ENCODE measurements around the gene EFNB1. TPM values are rescaled to one million over a fixed set of nuclear protein-coding genes. Genes with fewer than 3 reads are reported as not detected.

The EFNB1 gene
- total and polyA plus RNA-seq, 2 donors (not counting 1 experiment from before 2014, with no cell fraction given), result 1.5 to 3.2 TPM

DNA sequence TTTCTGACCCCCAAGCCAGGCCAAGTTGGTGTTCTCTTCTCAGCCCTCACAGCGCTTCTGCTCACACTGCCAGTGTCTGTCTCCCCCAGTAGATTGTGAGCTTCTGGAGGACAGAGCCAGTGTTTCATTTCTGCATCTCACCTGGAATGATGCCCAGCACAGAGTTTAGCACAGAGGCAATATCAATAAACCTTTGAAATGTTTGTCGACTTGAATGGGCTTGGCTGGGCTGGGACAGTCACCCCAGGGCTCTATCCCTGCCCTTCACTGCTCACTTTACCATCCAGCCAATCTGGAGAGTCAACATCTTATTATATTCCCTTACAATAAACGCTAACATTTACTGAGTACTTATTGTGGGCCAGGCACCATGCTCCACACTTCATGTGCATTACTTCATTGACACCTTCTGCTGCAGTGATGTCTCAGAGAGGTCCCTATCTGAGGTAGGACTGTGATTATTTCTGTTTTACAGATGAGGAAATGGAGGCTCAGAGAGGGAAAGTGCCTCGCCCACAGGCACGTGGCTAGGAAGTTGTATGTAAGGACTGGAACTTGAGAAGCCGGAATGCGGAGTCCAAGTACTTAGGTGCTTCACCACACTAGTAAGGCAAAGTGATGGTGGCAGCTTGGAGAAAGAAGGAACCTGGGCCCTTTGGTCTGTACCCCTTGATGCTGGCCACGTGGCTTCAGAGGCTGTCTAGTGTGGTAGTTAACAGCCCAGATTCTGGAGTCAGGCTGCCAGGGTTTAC is 19.5 kb downstream of the EFNB1 start:
- TF ChIP-seq, protein P1, sequence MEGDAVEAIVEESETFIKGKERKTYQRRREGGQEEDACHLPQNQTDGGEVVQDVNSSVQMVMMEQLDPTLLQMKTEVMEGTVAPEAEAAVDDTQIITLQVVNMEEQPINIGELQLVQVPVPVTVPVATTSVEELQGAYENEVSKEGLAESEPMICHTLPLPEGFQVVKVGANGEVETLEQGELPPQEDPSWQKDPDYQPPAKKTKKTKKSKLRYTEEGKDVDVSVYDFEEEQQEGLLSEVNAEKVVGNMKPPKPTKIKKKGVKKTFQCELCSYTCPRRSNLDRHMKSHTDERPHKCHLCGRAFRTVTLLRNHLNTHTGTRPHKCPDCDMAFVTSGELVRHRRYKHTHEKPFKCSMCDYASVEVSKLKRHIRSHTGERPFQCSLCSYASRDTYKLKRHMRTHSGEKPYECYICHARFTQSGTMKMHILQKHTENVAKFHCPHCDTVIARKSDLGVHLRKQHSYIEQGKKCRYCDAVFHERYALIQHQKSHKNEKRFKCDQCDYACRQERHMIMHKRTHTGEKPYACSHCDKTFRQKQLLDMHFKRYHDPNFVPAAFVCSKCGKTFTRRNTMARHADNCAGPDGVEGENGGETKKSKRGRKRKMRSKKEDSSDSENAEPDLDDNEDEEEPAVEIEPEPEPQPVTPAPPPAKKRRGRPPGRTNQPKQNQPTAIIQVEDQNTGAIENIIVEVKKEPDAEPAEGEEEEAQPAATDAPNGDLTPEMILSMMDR (IDR thresholded peaks at IDR 0.05), result no peak
- no peak for TF ChIP-seq EZH2 (IDR thresholded peaks at IDR 0.05; ENCODE audit: borderline replicate concordance, insufficient read depth, low read depth, low read length, poor library complexity, severe bottlenecking)
- no peaks in the 10 kb centered on the region for H3K9me3 ChIP-seq (ENCODE audit: control extremely low read depth in 1 of 3, control insufficient read depth in 2 of 3, insufficient read depth in 1 of 3, low read length in 2 of 3)
- H3K27ac ChIP-seq (ENCODE audit: low read length in 2 of 2), result no peak overlapping the region
- no peaks in the 10 kb centered on the region for H3K4me1 Mint-ChIP-seq
- H2AFZ ChIP-seq (ENCODE audit: insufficient read depth, low read depth, low read length, poor library complexity, severe bottlenecking), result no peak overlapping the region
- H3K4me3 Mint-ChIP-seq, result no peak overlapping the region
- CTCF ChIA-PET, result no interaction called here
- no peak for ATAC-seq (ENCODE audit: low read depth)
- no peak overlapping the region for H3K4me2 ChIP-seq (replicated peaks; ENCODE audit: low read depth, low read length, poor library complexity, severe bottlenecking)
- H3K79me2 ChIP-seq (ENCODE audit: control insufficient read depth, insufficient read depth, low read length), result no peaks in the 10 kb centered on the region
- H3K4me3 ChIP-seq (ENCODE audit: control extremely low read depth in 1 of 5, extremely low read depth in 1 of 5, insufficient read depth in 1 of 5, low read depth in 2 of 5, low read length in 4 of 5), result no peak overlapping the region
- H3K4me1 ChIP-seq (ENCODE audit: control insufficient read depth in 2 of 2, insufficient read depth in 2 of 2, low read length in 2 of 2), result no peaks in the 10 kb centered on the region
- no peaks in the 10 kb centered on the region for H3K9me3 Mint-ChIP-seq (ENCODE audit: insufficient read depth)
- H3K27ac Mint-ChIP-seq, result no peak overlapping the region
- H3K9ac ChIP-seq (ENCODE audit: low read length), result no peak overlapping the region
- H3K36me3 ChIP-seq (replicated peaks in 1 of 2; ENCODE audit: control extremely low read depth in 1 of 2, control insufficient read depth in 1 of 2, extremely low read depth in 1 of 2, insufficient read depth in 2 of 2, low read length in 1 of 2), result no peaks in the 10 kb centered on the region
- DNase-seq, result no peak
- WGBS (ENCODE audit: insufficient coverage), result 92% methylated on average over 4 of the region's 8 CpGs
- intact Hi-C loops (cut with micrococcal nuclease), result no loop called here
- no peaks in the 10 kb centered on the region for H3K27me3 Mint-ChIP-seq
- no peaks in the 10 kb centered on the region for H3K27me3 ChIP-seq (replicated peaks in 1 of 4; ENCODE audit: control extremely low read depth in 1 of 4, control insufficient read depth in 3 of 4, insufficient read depth in 4 of 4, low read length in 3 of 4)
- POLR2A ChIA-PET, result no interaction called here
- no peaks in the 10 kb centered on the region for H4K20me1 ChIP-seq (ENCODE audit: control insufficient read depth, insufficient read depth, low read length, poor library complexity, severe bottlenecking)

DNA sequence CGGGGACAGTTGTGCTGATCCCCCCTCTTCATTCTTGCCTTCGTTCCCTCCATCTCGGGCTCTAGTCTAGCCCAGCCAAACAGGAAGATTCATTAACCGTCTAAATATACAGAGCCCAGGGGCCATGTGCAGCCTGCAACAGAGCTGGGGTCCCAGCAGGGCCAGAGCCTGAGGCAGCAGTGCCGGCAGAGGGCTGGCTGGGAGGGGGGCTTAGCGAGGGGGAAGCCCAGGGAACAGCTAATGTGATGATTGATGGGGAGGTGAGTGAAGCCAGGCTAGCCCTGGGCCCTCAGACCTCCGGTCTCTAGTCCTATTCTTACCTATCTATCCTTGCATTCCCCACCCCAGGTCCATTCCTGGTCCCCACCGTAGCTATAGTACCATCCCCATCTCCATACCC is 22.3 kb downstream of the EFNB1 start:
- ATAC-seq (ENCODE audit: low read depth) (no peak), DNase-seq (no peak)
- POLR2A ChIA-PET, result no interaction called here
- Histone ChIP-seq H4K20me1 (ENCODE audit: control insufficient read depth, insufficient read depth, low read length, poor library complexity, severe bottlenecking) (no peaks in the 10 kb centered on the region), H3K4me3 (ENCODE audit: control extremely low read depth in 1 of 5, extremely low read depth in 1 of 5, insufficient read depth in 1 of 5, low read depth in 2 of 5, low read length in 4 of 5) (no peak overlapping the region), H3K4me1 (ENCODE audit: control insufficient read depth in 2 of 2, insufficient read depth in 2 of 2, low read length in 2 of 2) (no peaks in the 10 kb centered on the region), H3K27ac (ENCODE audit: low read length in 2 of 2) (no peak overlapping the region), H3K36me3 (replicated peaks in 1 of 2; ENCODE audit: control extremely low read depth in 1 of 2, control insufficient read depth in 1 of 2, extremely low read depth in 1 of 2, insufficient read depth in 2 of 2, low read length in 1 of 2) (no peaks in the 10 kb centered on the region), H3K27me3 (replicated peaks in 1 of 4; ENCODE audit: control extremely low read depth in 1 of 4, control insufficient read depth in 3 of 4, insufficient read depth in 4 of 4, low read length in 3 of 4) (no peaks in the 10 kb centered on the region), H3K4me2 (replicated peaks; ENCODE audit: low read depth, low read length, poor library complexity, severe bottlenecking) (no peak overlapping the region), H2AFZ (ENCODE audit: insufficient read depth, low read depth, low read length, poor library complexity, severe bottlenecking) (no peak overlapping the region), H3K79me2 (ENCODE audit: control insufficient read depth, insufficient read depth, low read length) (no peaks in the 10 kb centered on the region), H3K9me3 (ENCODE audit: control extremely low read depth in 1 of 3, control insufficient read depth in 2 of 3, insufficient read depth in 1 of 3, low read length in 2 of 3) (no peaks in the 10 kb centered on the region), H3K9ac (ENCODE audit: low read length) (no peak overlapping the region)
- CTCF ChIA-PET, result no interaction called here
- TF ChIP-seq EZH2 (IDR thresholded peaks at IDR 0.05; ENCODE audit: borderline replicate concordance, insufficient read depth, low read depth, low read length, poor library complexity, severe bottlenecking), result no peak
- TF ChIP-seq, protein P1 (IDR thresholded peaks at IDR 0.05), result no peak
- Mint-ChIP-seq H3K27me3 (no peaks in the 10 kb centered on the region), H3K9me3 (ENCODE audit: insufficient read depth) (no peaks in the 10 kb centered on the region), H3K27ac (no peak overlapping the region), H3K4me1 (no peaks in the 10 kb centered on the region), H3K4me3 (no peak overlapping the region)
- no CpG with 5 or more reads among the region's 8 CpGs for WGBS (ENCODE audit: insufficient coverage)
- intact Hi-C loops (cut with micrococcal nuclease), result no loop called here
